COR-L47 (cell line): ENCODE results near the gene GAPVD1.
"Not testable (repeated sequence)": the region's sequence is repeated elsewhere in the genome, so short reads cannot be mapped to it uniquely, and the experiment has no call there.

ENCODE experiments used
- DNase-seq: peaks from one replicate; lab custom pipeline; 2025; lab: John Stamatoyannopoulos, UW

The GAPVD1 gene, protein sequence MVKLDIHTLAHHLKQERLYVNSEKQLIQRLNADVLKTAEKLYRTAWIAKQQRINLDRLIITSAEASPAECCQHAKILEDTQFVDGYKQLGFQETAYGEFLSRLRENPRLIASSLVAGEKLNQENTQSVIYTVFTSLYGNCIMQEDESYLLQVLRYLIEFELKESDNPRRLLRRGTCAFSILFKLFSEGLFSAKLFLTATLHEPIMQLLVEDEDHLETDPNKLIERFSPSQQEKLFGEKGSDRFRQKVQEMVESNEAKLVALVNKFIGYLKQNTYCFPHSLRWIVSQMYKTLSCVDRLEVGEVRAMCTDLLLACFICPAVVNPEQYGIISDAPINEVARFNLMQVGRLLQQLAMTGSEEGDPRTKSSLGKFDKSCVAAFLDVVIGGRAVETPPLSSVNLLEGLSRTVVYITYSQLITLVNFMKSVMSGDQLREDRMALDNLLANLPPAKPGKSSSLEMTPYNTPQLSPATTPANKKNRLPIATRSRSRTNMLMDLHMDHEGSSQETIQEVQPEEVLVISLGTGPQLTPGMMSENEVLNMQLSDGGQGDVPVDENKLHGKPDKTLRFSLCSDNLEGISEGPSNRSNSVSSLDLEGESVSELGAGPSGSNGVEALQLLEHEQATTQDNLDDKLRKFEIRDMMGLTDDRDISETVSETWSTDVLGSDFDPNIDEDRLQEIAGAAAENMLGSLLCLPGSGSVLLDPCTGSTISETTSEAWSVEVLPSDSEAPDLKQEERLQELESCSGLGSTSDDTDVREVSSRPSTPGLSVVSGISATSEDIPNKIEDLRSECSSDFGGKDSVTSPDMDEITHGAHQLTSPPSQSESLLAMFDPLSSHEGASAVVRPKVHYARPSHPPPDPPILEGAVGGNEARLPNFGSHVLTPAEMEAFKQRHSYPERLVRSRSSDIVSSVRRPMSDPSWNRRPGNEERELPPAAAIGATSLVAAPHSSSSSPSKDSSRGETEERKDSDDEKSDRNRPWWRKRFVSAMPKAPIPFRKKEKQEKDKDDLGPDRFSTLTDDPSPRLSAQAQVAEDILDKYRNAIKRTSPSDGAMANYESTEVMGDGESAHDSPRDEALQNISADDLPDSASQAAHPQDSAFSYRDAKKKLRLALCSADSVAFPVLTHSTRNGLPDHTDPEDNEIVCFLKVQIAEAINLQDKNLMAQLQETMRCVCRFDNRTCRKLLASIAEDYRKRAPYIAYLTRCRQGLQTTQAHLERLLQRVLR (N-terminal part only)

DNA sequence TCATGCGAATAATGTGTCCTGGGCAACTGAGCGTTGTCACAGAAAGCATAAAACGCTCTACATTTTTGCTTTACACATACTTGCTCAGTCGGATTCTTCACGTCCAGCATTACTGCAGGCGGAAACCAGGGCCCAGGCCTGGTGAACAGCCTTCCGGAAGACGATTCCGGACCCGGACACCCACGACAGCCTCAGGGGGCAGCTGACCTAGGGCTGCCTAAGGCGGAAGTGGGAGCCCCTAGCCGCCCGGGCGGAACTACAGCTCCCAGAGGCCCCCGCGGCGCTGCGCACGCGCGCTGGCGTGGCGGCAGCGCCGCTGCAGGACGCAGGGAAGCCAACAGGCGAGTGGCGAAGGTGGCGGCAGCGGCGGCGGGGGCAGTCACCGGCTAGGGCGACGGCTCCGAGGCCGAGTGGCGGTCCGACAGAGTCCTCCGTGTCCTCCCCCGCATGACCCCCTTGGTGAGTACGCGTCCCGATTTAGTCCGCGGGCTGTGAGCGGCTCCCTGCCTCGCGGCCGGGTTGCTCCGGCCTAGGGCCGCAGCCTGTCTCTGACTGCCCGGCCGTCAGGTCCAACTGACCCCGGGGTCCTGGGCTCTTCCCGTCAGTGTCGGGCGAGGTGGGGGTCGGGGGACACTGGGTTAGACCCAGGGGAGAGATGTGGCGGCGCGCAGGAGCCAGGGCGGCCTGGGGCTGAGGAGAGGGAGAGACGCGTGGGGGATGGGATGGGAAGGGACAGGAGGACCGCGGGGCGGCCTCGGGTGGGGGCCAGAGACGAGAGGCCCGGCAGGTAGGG is at the start of gene GAPVD1:
Gene GAPVD1, plus strand, starts transcription at position 326 of the 793 bp plus-strand sequence. CDS start 37,096 bp downstream, outside the sequence.
- peak; percentile 88 for DNase-seq

DNA sequence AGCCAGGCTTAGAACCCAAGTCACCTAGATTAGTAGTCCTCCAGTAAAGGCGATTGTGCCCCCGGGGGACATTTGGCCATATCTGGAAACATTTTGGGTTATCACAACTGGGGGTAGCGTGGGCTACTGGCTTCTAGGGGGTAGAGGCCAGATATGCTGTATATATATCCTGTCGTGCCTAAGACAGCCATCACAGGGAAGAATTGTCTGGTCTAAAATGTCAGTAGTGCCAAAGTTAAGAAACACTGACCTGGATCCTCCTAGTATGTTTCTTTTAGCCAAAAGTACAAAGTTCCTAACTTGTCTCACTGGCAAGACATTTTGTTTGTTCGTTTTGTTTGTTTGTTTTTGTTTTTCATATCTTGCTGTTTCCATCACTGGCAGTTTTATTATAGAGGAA is 47.4 kb upstream of the GAPVD1 start:
- DNase-seq, result no peak

DNA sequence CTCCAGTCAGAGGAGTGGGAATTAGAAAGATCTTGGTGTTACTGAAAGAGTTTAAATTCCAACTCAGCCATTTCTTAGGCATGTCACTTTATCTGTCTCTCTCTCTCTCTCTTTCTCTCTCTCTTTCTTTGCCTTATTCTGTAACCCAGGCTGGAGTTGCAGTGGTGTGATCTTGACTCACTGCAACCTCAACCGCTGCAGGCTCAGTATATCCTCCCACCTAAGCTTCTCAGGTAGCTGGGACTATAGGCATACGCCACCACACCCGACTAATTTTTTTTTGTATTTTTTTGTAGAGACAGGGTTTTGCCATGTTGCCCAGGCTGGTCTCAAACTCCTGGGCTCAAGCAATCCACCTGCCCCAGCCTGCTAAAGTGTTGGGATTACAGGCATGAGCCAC is 43.0 kb upstream of the GAPVD1 start:
- DNase-seq, result no peak

DNA sequence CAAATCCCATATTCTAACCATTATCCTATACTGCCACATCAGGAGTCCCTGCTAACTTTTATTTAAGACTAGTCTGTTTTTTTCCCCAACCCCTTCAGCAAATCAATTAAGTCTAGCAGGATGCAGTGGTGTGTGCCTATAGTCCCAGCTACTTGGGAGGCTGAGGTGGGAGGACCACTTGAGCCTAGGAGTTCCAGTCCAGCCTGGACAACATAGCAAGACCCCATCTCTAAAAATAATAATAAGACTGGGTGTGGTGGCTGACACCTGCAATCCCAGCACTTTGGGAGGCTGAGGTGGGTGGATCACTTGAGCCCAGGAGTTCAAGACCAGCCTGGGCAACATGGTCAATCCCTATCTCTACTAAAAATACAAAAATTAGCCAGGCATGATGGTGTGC is 36.8 kb upstream of the GAPVD1 start:
- not testable (repeated sequence) for DNase-seq

DNA sequence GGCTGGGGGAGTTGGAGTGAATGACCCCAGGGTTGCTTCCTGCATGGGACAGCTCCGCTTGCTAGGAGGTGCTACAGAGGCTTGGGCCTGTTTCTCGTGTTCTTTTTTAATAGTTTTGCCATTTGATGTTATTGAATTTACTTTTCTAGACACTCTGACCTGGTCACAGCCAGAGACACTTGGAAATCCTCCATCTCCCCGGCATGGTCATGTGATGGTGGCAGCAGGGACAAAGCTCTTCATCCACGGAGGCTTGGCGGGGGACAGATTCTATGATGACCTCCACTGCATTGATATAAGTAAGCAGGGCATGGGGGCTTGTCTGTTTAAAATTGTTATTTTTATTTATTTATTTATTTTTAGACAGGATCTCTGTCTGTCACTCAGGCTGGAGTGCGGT is 33.9 kb upstream of the GAPVD1 start:
- DNase-seq, result no peak

DNA sequence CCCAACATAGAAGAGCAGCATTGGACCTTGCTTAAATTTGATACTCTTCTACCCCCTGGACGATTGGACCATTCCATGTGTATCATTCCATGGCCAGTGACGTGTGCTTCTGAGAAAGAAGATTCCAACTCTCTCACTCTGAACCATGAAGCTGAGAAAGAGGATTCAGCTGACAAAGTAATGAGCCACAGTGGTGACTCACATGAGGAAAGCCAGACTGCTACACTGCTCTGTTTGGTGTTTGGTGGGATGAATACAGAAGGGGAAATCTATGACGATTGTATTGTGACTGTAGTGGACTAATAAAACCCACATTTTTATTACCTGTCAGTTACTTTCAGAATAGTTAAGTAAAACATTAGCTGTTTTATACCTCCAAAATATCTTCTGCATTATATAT is 27.9 kb upstream of the GAPVD1 start:
- no peak for DNase-seq

DNA sequence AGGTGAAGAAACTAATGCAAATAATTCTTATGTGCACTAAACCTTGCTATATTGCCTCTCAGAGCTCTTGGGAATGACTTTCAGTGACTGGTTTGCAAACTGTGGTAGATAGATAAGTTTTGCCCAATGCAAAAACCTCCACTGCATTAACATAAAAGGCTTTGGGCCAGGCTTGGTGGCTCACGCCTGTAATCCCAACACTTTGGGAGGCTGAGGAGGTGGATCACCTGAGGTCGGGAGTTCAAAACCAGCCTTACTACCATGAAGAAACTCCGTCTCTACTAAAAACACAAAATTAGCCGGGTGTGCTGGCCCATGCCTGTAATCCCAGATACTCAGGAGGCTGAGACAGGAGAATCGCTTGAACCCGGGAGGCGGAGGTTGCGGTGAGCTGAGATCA is 27.5 kb upstream of the GAPVD1 start:
- not testable (repeated sequence) for DNase-seq

DNA sequence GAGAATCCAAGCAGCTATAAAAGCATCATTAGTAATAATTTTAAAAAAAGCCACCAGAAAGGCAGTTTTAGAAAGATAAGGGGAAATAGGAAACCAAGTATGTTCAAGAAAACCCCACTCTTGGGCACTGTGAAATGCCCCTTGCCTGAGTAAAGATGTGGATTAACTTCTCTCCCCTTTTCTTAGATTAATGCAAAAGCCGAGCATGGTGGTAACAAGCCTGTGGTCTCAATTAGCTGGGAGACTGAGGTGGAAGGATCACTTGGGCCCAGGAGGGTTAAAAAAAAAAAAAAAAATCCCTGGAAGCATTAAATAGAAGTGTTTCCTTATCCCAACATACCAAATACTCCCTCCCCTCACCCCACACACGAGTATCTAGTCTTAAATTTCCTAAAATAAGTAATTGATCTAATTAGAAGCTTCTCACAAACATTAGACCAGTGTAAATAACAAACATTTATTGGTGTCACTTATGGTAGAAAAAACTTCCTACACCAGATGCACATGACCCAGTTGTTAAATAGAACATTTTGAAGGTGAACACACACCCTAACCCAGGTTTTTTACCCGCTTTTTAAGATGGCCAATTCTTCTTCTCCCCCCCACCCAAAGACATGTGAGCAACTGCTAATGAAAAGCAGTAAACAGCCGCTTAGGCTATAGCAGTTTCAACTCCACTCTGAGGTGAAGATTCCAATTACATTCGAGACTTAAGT is 25.7 kb upstream of the GAPVD1 start:
- DNase-seq, result no peak

DNA sequence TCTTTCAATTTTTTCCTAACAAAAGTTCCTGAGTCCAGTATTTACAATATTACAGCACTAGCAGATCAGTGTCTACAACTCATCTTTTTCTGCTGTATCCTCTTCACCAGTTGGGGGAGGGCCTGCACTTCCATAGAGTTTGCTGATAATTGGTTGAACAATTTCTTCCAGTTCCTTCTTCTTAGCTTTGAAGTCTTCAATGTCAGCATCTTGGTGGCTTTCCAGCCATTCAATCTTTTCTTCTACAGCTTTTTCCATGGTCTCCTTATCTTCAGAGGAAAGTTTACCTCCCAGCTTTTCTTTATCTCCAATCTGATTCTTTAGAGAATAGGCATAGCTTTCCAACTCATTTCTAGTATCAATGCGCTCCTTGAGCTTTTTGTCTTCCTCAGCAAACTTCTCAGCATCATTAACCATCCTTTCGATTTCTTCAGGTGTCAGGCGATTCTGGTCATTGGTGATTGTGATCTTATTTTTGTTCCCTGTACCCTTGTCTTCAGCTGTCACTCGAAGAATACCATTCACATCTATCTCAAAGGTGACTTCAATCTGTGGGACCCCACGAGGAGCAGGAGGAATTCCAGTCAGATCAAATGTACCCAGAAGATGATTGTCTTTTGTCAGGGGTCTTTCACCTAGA is 25.0 kb upstream of the GAPVD1 start:
- not testable (repeated sequence) for DNase-seq

DNA sequence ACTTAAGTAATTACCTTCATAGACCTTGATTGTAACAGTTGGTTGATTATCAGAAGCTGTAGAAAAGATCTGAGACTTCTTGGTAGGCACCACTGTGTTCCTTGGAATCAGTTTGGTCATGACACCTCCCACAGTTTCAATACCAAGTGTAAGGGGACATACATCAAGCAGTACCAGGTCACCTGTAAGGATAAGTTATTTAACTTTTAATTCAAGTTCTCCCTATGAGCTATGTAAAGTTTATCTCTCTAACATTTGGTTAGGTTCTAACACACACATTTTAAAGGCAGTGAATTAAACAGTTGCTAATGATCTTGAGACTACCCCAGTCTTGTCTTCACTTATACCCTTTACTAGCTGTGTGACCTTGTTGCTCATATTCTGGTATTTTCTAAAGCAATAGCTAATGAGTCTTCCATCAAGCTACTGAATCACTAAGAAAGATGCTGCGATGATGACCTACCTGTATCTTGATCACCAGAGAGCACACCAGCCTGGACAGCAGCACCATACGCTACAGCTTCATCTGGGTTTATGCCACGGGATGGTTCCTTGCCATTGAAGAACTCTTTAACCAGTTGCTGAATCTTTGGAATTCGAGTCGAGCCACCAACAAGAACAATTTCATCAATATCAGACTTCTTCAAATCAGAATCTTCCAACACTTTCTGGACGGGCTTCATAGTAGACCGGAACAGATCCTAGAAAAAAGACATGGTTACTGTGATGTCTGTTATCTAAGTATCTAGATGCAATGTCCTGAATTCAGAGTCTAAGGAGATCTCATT is 23.3 kb upstream of the GAPVD1 start:
- DNase-seq, result no peak

DNA sequence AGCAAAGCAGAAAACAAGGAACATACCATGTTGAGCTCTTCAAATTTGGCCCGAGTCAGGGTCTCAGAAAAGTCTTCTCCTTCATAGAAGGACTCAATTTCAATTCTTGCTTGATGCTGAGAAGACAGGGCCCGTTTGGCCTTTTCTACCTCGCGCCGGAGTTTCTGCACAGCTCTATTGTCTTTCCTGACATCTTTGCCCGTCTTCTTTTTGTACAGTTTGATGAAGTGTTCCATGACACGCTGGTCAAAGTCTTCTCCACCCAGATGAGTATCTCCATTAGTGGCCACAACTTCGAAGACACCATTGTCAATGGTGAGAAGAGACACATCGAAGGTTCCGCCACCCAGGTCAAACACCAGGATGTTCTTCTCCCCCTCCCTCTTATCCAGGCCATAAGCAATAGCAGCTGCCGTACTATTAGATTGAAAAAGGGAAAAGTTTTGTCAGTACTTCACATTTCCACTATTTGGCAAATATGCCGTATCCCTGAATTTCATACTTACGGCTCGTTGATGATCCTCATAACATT is 22.6 kb upstream of the GAPVD1 start:
- DNase-seq, result no peak

DNA sequence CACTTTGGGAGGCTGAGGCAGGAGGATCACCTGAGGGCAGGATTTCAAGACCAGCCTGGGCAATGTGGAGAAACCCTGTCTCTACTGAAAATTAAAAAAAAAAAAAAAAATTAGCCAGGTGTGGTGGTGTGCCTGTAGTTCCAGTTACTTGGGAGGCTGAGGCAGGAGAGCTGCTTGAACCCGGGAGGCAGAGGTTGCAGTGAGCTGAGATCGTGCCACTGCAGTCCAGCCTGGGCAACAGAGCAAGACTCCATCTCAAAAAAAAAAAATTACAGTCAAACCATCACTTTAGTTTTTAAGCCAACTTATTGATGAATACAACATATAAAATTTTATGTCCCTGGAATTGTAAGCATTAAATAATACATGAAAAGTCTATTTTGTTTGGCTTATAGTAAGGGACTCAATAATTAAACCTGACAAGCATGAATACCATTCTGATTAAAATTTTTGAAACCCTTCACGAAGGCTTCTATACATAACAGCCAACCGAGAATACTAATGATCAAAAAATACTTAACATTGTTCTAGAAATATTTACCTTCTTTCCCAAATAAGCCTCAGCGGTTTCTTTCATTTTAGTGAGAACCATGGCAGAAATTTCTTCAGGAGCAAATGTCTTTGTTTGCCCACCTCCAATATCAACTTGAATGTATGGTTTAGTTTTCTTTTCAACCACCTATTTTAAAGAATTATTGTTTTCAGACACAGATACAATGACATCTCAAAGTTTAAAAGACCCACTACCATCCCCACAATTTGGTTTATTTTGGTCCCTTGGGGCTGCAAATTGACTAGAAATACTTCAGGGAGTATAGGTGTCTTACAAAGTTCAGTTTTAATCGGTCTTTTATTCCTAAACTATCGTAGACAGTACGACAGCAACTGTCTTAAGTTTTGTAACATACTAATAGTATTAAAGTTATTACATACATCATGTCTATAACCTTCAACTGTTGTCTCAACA is 21.7 kb upstream of the GAPVD1 start:
- DNase-seq, result no peak

DNA sequence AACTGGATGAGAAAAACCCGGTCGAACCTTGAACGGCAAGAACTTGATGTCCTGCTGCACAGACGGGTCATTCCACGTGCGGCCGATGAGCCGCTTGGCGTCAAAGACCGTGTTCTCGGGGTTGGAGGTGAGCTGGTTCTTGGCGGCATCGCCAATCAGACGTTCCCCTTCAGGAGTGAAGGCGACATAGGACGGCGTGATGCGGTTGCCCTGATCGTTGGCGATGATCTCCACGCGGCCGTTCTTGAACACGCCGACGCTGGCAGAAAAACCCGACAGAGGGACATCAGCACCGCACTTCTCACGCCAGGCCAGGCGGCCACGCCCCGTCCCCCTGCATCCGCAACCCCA is 21.0 kb upstream of the GAPVD1 start:
- peak; percentile 5 for DNase-seq

DNA sequence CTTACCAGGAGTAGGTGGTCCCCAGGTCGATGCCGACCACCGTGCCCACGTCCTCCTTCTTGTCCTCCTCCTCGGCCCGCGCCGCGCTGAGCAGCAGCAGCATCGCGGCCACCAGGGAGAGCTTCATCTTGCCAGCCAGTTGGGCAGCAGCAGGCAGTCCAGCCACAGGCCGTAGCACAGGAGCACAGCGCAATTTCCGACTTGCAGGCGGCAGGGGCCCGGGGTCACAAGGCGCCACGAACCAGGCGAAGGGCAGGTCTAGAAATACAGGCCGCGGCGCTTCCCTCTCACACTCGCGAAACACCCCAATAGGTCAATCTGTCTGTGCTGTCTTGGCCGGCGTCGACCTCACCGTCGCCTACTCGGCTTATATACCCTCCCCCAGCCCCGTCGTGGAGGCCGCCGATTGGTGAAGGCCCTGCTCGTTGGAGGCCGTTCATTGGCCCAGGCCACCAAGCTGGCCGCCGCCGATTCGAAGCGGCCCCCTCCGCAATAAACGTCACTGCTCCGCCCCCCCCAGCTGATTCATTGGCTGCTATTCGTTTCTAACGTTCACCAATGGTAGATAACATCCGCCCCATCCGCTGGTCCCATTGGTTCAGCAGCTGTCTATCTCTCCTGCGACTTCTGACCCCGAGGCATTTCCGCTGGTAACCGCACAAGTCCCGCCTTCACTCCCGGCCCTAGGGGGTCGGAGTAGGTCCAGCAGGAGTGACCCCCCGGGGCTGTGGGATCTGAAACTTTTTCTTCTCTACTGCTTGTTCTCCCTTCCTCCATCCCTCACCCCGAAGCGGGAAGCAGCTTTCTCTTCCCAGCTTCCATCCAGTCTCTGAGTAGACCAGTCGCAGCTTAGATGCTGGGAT is 20.4 kb upstream of the GAPVD1 start, which contains the start of gene HSPA5:
Gene HSPA5, minus strand, starts transcription at position 344 of the 863 bp plus-strand sequence. Its CDS starts 217 bp downstream, at position 127.
- DNase-seq, result peak; percentile 100

DNA sequence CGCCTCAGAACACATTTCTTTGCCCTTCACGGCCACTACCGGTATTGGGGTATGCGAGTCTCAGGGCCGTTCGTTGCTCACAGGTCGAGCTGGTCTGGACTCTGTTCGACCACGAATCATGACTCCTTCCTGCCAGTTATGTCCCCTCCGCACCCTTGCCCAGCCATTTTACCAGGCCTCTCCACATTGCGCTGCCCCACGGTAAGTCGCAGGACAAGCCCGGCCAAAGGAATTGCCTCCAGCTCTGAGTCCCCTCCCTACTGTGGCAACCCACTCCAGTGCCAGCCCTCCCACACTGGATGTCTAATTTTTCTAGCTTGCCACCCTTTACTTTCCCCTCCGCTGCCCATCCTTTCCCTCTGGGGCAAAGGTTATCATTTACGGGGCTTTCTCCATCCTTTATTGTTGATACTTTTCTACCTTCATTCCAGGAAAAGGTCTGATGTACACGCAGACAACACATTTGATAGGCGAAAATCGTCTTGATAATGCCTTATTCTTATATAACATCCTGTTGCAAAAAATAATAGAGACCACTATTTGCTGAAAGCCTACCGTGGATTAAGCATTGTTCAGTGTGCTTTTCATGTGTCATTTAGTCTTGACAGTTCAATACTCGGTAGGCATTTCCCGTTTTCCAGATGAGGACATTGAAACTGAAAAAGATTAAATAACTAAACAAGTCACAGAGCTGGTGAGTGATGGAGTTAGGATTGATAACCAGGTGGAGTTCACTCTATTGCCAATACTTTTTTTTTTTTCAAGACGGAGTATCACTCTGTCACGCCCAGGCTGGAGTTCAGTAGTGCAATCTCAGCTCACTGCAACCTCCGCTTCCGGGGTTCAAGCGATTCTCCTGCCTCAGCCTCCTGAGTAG is 19.5 kb upstream of the GAPVD1 start:
- no peak for DNase-seq

DNA sequence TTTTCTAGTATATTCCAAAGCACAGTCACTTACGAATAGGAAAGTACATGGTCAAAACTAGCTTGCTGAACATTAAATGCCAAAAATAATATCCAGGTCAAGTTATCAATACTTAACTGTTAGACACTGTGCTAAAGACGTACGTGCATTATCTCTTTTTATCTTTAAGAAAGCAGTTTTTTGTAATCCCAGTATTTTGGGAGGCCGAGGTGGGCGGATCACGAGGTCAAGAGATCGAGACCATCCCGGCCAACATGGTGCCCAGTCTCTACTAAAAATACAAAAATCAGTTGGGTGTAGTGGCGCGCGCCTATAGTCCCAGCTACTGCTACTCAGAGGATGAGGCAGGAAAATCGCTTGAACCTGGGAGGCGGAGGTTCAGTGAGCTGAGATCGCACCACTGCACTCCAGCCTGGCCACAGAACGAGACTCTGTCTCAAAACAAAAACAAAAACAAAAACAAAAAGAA is 17.8 kb upstream of the GAPVD1 start:
- no peak for DNase-seq
